HepG2 (cell line): Measurements from ENCODE around the gene HERPUD2. TPM values are rescaled to one million over a fixed set of nuclear protein-coding genes. Genes with fewer than 3 reads are reported as not detected.

ENCODE experiments used
- ATAC-seq: fragments of 200-7000 bp; cut with Tn5 transposase; 3 replicates; pipeline ENCODE4 v1.9.1; 2020; ENCODE audit warnings: mild to moderate bottlenecking, moderate library complexity
- BruUV-seq: library from RNA; stranded (reverse); fragments of 400-500 nt; replicated peaks from 2 replicates; lab custom pipeline; 2021; lab: Mats Ljungman, UMichigan
- CTCF ChIA-PET: fragments of 300-600 bp; formaldehyde crosslinking; extraction: SDS; loops from one replicate; lab custom pipeline; 2021; ENCODE audit warnings: low total read pairs, inconsistent platforms, low intra/inter-chr PET ratio; lab: Yijun Ruan, JAX
- POLR2A ChIA-PET: fragments of 350-600 bp; sonication (Branson Sonifier 250); formaldehyde crosslinking; loops from one replicate; lab custom pipeline; 2020; ENCODE audit warnings: antibody characterized with exemption, inconsistent platforms; lab: Yijun Ruan, JAX
- DNase-seq: peaks from one replicate; pipeline ENCODE4 v3.0.0-alpha.2; 2015; ENCODE audit warnings: low spot score
- FAIRE-seq: peaks from 3 replicates; lab custom pipeline; 2011; peaks lifted over from hg19 to GRCh38; lab: Jason Lieb, UNC
- H2AFZ ChIP-seq: one replicate; pipeline ENCODE4 v1.6.1; 2011; ENCODE audit warnings: low read length, inconsistent platforms
- H3K27ac ChIP-seq: fragments of 300-600 bp; 3 replicates; pipeline ENCODE4 v1.8.0; 2011; ENCODE audit warnings: mixed run types, mild to moderate bottlenecking, mixed read lengths, low read length, inconsistent platforms; ENCODE audit not compliant: insufficient read depth; ENCODE audit errors: extremely low read length
- H3K27me3 ChIP-seq, 2 experiments: fragments of 200-600 bp in 1 of 2; 2 replicates in 1 of 2; 3 replicates in 1 of 2; pipeline versions ENCODE4 v1.6.0 to v1.8.0; 2011; ENCODE audit warnings: low read length in 2 of 2, mild to moderate bottlenecking in 2 of 2, moderate library complexity in 2 of 2, inconsistent platforms in 1 of 2; ENCODE audit not compliant: insufficient read depth in 2 of 2, control insufficient read depth in 1 of 2
- H3K36me3 ChIP-seq, 2 experiments: fragments of 200-600 bp in 1 of 2; replicated peaks in 1 of 2; 2 replicates in 1 of 2; 3 replicates in 1 of 2; pipeline versions ENCODE4 v1.5.1 to v1.8.0; 2011; ENCODE audit warnings: low read length in 2 of 2, inconsistent platforms in 1 of 2; ENCODE audit not compliant: insufficient read depth in 2 of 2, control insufficient read depth in 1 of 2
- H3K4me1 ChIP-seq: 2 replicates; pipeline ENCODE4 v1.5.1; 2012; ENCODE audit warnings: low read length, inconsistent platforms; ENCODE audit not compliant: insufficient read depth
- H3K4me2 ChIP-seq: 2 replicates; pipeline ENCODE4 v1.6.0; 2011; ENCODE audit warnings: low read depth, low read length, inconsistent platforms
- H3K4me3 ChIP-seq, 3 experiments: fragments of 200-600 bp in 1 of 3; sonication (generic), shearing (Covaris generic) in 1 of 3; replicated peaks in 1 of 3; 2 replicates each; pipeline ENCODE4 v1.5.1; 2011 to 2016; ENCODE audit warnings: low read length in 3 of 3, inconsistent platforms in 2 of 3, low read depth in 2 of 3, mild to moderate bottlenecking in 2 of 3, control low read depth in 1 of 3, mixed read lengths in 1 of 3; ENCODE audit not compliant: insufficient read depth in 1 of 3
- H3K79me2 ChIP-seq: one replicate; pipeline ENCODE4 v1.6.1; 2011; ENCODE audit warnings: low read length, inconsistent platforms; ENCODE audit not compliant: insufficient read depth
- H3K9ac ChIP-seq: 2 replicates; pipeline ENCODE4 v1.6.0; 2011; ENCODE audit warnings: mild to moderate bottlenecking, low read depth, low read length, inconsistent platforms; ENCODE audit not compliant: insufficient read depth
- H3K9me3 ChIP-seq: 2 replicates; pipeline ENCODE4 v1.5.1; 2012; ENCODE audit warnings: mild to moderate bottlenecking, low read length
- H4K20me1 ChIP-seq: 2 replicates; pipeline ENCODE4 v1.6.0; 2011; ENCODE audit warnings: inconsistent platforms, mild to moderate bottlenecking, low read length, moderate library complexity; ENCODE audit not compliant: insufficient read depth
- MAFF ChIP-seq: IDR thresholded peaks from 2 replicates; pipeline ENCODE4 v1.6.1; 2011; ENCODE audit warnings: low read depth, low read length, improper control_type of control experiment
- NFIC ChIP-seq: IDR thresholded peaks from 2 replicates; pipeline ENCODE4 v1.6.1; 2012; ENCODE audit warnings: mild to moderate bottlenecking, low read length, inconsistent platforms
- ZBTB2 ChIP-seq: sonication (generic); formaldehyde crosslinking; IDR thresholded peaks from 2 replicates; pipeline ENCODE4 v1.8.0; 2022; ENCODE audit warnings: low read depth, missing genetic modification reagents
- ZNF569 ChIP-seq: sonication (generic); formaldehyde crosslinking; IDR thresholded peaks from 2 replicates; pipeline ENCODE4 v1.5.0; 2020; ENCODE audit warnings: mild to moderate bottlenecking, missing genetic modification reagents, moderate library complexity, borderline replicate concordance
- ZNF605 ChIP-seq: sonication (generic); formaldehyde crosslinking; IDR thresholded peaks from 2 replicates; pipeline ENCODE4 v1.8.0; 2022; ENCODE audit warnings: mild to moderate bottlenecking, missing genetic modification reagents
- ZNF766 ChIP-seq: sonication (generic); formaldehyde crosslinking; IDR thresholded peaks from 2 replicates; pipeline ENCODE4 v1.5.0; 2020; ENCODE audit warnings: missing genetic modification reagents, borderline replicate concordance
- WGBS: methylation state at CpG from one replicate; pipeline ENCODE4 v1.1.6; 2017; ENCODE audit warnings: low lambda C conversion rate; 5-methylcytosine and 5-hydroxymethylcytosine counted together
- in situ Hi-C: cut with HindIII; loops from 2 replicates; pipeline ENCODE4 v1.10.0; 2017; ENCODE audit warnings: low pct_unique_long_range_greater_than_20kb; ENCODE audit not compliant: extremely low pct_ligation_motif_present
- intact Hi-C: fragments of 100-400 bp; cut with micrococcal nuclease; formaldehyde crosslinking; loops from one replicate; pipeline ENCODE4 v1.10.0; 2022; ENCODE audit not compliant: unreplicated experiment
- polyA plus RNA-seq, 8 experiments: library from polyadenylated mRNA; depleted of rRNA in 3 of 8; stranded (reverse) in 7 of 8; unstranded in 1 of 8; fragments of >200 nt; fragmentation: Illumina TruSeq in 4 of 8; extraction: Trizol in 4 of 8; gene quantifications; 2 replicates each; pipeline versions ENCODE4 v1.2.1 to v1.2.3, GENCODE V29; 2011 to 2016; ENCODE audit warnings: low read depth in 4 of 8, missing spikeins in 1 of 8, mixed read lengths in 1 of 8; ENCODE audit not compliant: insufficient read depth in 1 of 8
- total RNA-seq, 5 experiments: library from RNA; depleted of rRNA; stranded (reverse); fragments of >200 nt; fragmentation: Illumina TruSeq; extraction: Trizol; gene quantifications; 2 replicates each; pipeline ENCODE4 v1.2.3, GENCODE V29; 2016; ENCODE audit warnings: low read depth in 1 of 5
- TF ChIP-seq, protein P1 (sequence below): sonication (generic); formaldehyde crosslinking; IDR thresholded peaks from 2 replicates; pipeline ENCODE4 v1.5.1; 2020; ENCODE audit warnings: mild to moderate bottlenecking, missing genetic modification reagents, borderline replicate concordance

The HERPUD2 gene
- total and polyA plus RNA-seq, 2 of the 13 experiments (the other 11 are each of a cell fraction or from before 2014, with no cell fraction given), result 10.7 to 38.6 TPM

- TF ChIP-seq NFIC, result no peak
- no peak for TF ChIP-seq ZNF605
- no peak for TF ChIP-seq ZNF569 (CRISPR knock-in tag)
- no peak for TF ChIP-seq MAFF
Observed at GRCh38 chr7:35717516-35717915, 22.6 kb upstream of the HERPUD2 start (continued).

- Histone ChIP-seq H3K36me3 (no peaks in the 10 kb centered on the region), H3K27me3 (no peaks in the 10 kb centered on the region), H3K79me2 (no peaks in the 10 kb centered on the region), H3K9ac (no peak overlapping the region), H3K4me2 (no peak overlapping the region), H3K4me3 (no peak overlapping the region), H3K27ac (no peak overlapping the region), H2AFZ (no peak overlapping the region), H3K9me3 (no peaks in the 10 kb centered on the region), H4K20me1 (no peaks in the 10 kb centered on the region), H3K4me1 (peaks cover 45% of the 10 kb centered on the region)
- POLR2A ChIA-PET, result no interaction called here
- DNase-seq (no peak), FAIRE-seq (no peak), ATAC-seq (no peak)
- in situ Hi-C loops, result loop anchor here (25.0 kb wide), 1 partner anchor 595 kb away; no protein-coding TSS in a partner anchor
- no TSS peak for BruUV-seq
- CTCF ChIA-PET, result no interaction called here
- WGBS, result 33% methylated on average over 1 of the region's 1 CpG
- TF ChIP-seq ZNF766 (CRISPR knock-in tag), result no peak
- TF ChIP-seq, all 625 proteins: peak for 0
- intact Hi-C loops, result no loop called here
Observed at GRCh38 chr7:35717013-35717412, 22.1 kb upstream of the HERPUD2 start.

DNA sequence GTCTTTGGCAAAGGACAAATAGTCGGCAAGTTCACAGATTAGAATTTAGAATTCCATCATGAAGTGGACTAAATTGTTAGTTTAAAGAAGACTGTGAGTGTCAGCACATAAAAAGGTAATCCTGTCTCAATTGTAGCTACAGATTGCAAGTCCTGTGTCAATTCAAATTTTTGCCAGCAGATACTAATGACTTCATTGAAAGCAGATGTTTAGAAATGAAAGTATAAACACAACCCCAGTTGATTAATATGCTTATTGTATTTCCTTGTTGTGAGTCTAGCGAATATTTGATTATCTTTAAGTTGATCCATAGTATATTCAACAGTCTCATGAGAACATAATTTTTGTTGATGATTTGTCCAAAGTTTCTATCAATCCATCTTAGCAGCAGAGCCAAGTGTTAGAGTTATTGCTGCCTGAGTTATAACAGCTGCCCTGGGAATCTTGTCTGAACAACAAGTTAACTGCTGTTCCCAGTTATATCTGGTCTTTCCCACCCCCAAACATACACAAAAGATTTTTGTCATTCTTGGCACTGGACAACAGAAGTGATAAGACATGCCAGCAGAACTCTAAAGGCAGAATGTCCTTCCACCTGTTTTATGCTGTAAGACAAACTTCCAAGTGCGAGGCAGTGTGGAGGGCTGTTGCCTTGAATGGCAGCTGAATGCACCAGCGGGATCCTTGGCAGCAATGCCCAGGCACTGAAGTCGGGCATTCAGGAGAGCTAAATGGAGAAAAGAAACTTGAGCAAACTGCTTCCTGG, 21.3 kb upstream of the HERPUD2 start:
- Histone ChIP-seq H3K4me1 (peaks cover 43% of the 10 kb centered on the region), H3K9me3 (no peaks in the 10 kb centered on the region), H3K27ac (no peak overlapping the region), H3K27me3 (no peaks in the 10 kb centered on the region), H3K4me2 (no peak overlapping the region; the same call in 1 of the 2 replicates), H2AFZ (no peak overlapping the region), H3K79me2 (no peaks in the 10 kb centered on the region), H3K36me3 (no peaks in the 10 kb centered on the region), H4K20me1 (no peaks in the 10 kb centered on the region), H3K4me3 (no peak overlapping the region), H3K9ac (no peak overlapping the region)
- in situ Hi-C loops (loop anchor here (25.0 kb wide), 1 partner anchor 596 kb away; no protein-coding TSS in a partner anchor), intact Hi-C loops (no loop called here)
- ChIA-PET CTCF (no interaction called here), POLR2A (no interaction called here)
- WGBS, result 27% methylated on average over 5 of the region's 5 CpGs
- BruUV-seq, result no TSS peak
- DNase-seq (no peak), ATAC-seq (no peak), FAIRE-seq (no peak)
- TF ChIP-seq, protein P1, sequence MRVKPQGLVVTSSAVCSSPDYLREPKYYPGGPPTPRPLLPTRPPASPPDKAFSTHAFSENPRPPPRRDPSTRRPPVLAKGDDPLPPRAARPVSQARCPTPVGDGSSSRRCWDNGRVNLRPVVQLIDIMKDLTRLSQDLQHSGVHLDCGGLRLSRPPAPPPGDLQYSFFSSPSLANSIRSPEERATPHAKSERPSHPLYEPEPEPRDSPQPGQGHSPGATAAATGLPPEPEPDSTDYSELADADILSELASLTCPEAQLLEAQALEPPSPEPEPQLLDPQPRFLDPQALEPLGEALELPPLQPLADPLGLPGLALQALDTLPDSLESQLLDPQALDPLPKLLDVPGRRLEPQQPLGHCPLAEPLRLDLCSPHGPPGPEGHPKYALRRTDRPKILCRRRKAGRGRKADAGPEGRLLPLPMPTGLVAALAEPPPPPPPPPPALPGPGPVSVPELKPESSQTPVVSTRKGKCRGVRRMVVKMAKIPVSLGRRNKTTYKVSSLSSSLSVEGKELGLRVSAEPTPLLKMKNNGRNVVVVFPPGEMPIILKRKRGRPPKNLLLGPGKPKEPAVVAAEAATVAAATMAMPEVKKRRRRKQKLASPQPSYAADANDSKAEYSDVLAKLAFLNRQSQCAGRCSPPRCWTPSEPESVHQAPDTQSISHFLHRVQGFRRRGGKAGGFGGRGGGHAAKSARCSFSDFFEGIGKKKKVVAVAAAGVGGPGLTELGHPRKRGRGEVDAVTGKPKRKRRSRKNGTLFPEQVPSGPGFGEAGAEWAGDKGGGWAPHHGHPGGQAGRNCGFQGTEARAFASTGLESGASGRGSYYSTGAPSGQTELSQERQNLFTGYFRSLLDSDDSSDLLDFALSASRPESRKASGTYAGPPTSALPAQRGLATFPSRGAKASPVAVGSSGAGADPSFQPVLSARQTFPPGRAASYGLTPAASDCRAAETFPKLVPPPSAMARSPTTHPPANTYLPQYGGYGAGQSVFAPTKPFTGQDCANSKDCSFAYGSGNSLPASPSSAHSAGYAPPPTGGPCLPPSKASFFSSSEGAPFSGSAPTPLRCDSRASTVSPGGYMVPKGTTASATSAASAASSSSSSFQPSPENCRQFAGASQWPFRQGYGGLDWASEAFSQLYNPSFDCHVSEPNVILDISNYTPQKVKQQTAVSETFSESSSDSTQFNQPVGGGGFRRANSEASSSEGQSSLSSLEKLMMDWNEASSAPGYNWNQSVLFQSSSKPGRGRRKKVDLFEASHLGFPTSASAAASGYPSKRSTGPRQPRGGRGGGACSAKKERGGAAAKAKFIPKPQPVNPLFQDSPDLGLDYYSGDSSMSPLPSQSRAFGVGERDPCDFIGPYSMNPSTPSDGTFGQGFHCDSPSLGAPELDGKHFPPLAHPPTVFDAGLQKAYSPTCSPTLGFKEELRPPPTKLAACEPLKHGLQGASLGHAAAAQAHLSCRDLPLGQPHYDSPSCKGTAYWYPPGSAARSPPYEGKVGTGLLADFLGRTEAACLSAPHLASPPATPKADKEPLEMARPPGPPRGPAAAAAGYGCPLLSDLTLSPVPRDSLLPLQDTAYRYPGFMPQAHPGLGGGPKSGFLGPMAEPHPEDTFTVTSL (CRISPR knock-in tag), result no peak
- no peak for TF ChIP-seq ZBTB2
